ENCODE measurements around the gene GRIN2A. TPM values are rescaled to one million over a fixed set of nuclear protein-coding genes. Genes with fewer than 3 reads are reported as not detected.

Gene GRIN2A
- polyA plus RNA-seq, 1 donor from 2014 or later = 0.11 TPM

DNA sequence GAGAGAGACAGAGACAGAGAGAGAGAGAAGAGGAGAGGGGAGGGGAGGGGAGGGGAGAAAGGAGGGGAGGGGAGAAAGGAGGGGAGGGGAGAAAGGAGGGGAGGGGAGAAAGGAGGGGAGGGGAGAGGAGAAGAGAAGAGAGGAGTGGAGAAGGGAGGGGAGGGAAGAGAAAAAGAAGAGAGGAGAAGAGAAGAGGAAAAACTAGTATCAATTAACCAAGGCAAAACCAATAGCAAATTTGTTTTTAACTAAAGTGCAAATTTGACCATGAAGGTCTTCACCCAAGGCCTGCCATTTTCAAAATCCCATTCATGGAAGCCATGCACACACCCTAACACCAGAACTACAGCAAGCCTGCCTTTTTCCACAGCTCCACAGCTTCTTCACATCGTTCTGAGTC lies 16.6 kb downstream of the GRIN2A start:
- no peaks in the 10 kb centered on the region for H3K9me3 ChIP-seq (ENCODE audit: low read length)
- H3F3A ChIP-seq (ENCODE audit: insufficient read depth, low read length, poor library complexity, severe bottlenecking) = no peaks in the 10 kb centered on the region
- no peak overlapping the region for H3K9ac ChIP-seq (ENCODE audit: low read length)
- H3K9me2 ChIP-seq (ENCODE audit: insufficient read depth, low read length) = no peaks in the 10 kb centered on the region
- H3K27me3 ChIP-seq (ENCODE audit: insufficient read depth, low read depth, low read length) = no peaks in the 10 kb centered on the region
- no peak overlapping the region for H2AFZ ChIP-seq (ENCODE audit: low read depth, low read length)
- no peak overlapping the region for H3K27ac ChIP-seq (ENCODE audit: low read length)
- no peak overlapping the region for H3K4me3 ChIP-seq (ENCODE audit: low read length)
- no peaks in the 10 kb centered on the region for H3K79me2 ChIP-seq (replicated peaks; ENCODE audit: insufficient read depth, low read length)
- TF ChIP-seq POLR2AphosphoS5 (IDR thresholded peaks at IDR 0.05) (no peak), EZH2 (IDR thresholded peaks at IDR 0.05; ENCODE audit: borderline replicate concordance, insufficient read depth, low read length, poor library complexity, severe bottlenecking) (no peak)
- no peak overlapping the region for H3K4me2 ChIP-seq (ENCODE audit: low read length)
- H4K20me1 ChIP-seq (ENCODE audit: insufficient read depth) = no peaks in the 10 kb centered on the region
- H3K36me3 ChIP-seq (ENCODE audit: insufficient read depth, low read length) = no peaks in the 10 kb centered on the region

DNA sequence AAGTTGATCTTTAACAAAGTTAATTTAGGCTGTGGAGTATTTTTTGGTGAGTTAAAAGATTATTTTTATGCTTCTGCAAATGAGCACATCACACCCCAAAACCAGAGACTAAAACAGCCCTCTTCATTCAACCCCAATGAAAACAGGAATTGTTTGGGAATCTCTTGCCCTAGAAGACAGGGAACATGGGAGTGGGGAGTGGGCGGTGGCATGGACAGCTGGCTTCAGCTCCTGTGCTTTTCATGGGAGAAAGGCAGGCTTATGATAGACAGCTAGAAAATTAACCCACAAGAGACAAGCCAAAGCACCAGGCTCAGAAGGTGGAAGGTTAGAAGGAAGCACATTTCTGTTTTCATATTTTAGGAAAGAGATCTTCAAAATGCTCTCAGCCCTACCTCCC lies 19.2 kb downstream of the GRIN2A start:
- Histone ChIP-seq H3K9ac (ENCODE audit: low read length) (no peak overlapping the region), H3K4me3 (ENCODE audit: low read length) (no peak overlapping the region), H3K79me2 (replicated peaks; ENCODE audit: insufficient read depth, low read length) (no peaks in the 10 kb centered on the region), H3F3A (ENCODE audit: insufficient read depth, low read length, poor library complexity, severe bottlenecking) (no peaks in the 10 kb centered on the region), H3K9me3 (ENCODE audit: low read length) (no peaks in the 10 kb centered on the region), H3K27ac (ENCODE audit: low read length) (no peak overlapping the region), H3K27me3 (ENCODE audit: insufficient read depth, low read depth, low read length) (no peaks in the 10 kb centered on the region), H3K36me3 (ENCODE audit: insufficient read depth, low read length) (no peaks in the 10 kb centered on the region), H2AFZ (ENCODE audit: low read depth, low read length) (no peak overlapping the region), H3K4me2 (ENCODE audit: low read length) (no peak overlapping the region), H3K9me2 (ENCODE audit: insufficient read depth, low read length) (no peaks in the 10 kb centered on the region), H4K20me1 (ENCODE audit: insufficient read depth) (no peaks in the 10 kb centered on the region)
- TF ChIP-seq, protein P1, sequence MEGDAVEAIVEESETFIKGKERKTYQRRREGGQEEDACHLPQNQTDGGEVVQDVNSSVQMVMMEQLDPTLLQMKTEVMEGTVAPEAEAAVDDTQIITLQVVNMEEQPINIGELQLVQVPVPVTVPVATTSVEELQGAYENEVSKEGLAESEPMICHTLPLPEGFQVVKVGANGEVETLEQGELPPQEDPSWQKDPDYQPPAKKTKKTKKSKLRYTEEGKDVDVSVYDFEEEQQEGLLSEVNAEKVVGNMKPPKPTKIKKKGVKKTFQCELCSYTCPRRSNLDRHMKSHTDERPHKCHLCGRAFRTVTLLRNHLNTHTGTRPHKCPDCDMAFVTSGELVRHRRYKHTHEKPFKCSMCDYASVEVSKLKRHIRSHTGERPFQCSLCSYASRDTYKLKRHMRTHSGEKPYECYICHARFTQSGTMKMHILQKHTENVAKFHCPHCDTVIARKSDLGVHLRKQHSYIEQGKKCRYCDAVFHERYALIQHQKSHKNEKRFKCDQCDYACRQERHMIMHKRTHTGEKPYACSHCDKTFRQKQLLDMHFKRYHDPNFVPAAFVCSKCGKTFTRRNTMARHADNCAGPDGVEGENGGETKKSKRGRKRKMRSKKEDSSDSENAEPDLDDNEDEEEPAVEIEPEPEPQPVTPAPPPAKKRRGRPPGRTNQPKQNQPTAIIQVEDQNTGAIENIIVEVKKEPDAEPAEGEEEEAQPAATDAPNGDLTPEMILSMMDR (IDR thresholded peaks at IDR 0.05; ENCODE audit: poor library complexity, severe bottlenecking) = no peak
- TF ChIP-seq SMC3 (conservative IDR thresholded peaks at IDR 0.05; ENCODE audit: poor library complexity) = no peak
- TF ChIP-seq MXI1 (conservative IDR thresholded peaks at IDR 0.05; ENCODE audit: poor library complexity, severe bottlenecking) = no peak
- TF ChIP-seq TAF1 (IDR thresholded peaks at IDR 0.05; ENCODE audit: low read depth) = no peak
- TF ChIP-seq EZH2 (IDR thresholded peaks at IDR 0.05; ENCODE audit: borderline replicate concordance, insufficient read depth, low read length, poor library complexity, severe bottlenecking) = no peak
- TF ChIP-seq RAD21 (conservative IDR thresholded peaks at IDR 0.05) = no peak
- no peak for TF ChIP-seq EP300 (conservative IDR thresholded peaks at IDR 0.05; ENCODE audit: poor library complexity, severe bottlenecking)
- TF ChIP-seq, protein P2, sequence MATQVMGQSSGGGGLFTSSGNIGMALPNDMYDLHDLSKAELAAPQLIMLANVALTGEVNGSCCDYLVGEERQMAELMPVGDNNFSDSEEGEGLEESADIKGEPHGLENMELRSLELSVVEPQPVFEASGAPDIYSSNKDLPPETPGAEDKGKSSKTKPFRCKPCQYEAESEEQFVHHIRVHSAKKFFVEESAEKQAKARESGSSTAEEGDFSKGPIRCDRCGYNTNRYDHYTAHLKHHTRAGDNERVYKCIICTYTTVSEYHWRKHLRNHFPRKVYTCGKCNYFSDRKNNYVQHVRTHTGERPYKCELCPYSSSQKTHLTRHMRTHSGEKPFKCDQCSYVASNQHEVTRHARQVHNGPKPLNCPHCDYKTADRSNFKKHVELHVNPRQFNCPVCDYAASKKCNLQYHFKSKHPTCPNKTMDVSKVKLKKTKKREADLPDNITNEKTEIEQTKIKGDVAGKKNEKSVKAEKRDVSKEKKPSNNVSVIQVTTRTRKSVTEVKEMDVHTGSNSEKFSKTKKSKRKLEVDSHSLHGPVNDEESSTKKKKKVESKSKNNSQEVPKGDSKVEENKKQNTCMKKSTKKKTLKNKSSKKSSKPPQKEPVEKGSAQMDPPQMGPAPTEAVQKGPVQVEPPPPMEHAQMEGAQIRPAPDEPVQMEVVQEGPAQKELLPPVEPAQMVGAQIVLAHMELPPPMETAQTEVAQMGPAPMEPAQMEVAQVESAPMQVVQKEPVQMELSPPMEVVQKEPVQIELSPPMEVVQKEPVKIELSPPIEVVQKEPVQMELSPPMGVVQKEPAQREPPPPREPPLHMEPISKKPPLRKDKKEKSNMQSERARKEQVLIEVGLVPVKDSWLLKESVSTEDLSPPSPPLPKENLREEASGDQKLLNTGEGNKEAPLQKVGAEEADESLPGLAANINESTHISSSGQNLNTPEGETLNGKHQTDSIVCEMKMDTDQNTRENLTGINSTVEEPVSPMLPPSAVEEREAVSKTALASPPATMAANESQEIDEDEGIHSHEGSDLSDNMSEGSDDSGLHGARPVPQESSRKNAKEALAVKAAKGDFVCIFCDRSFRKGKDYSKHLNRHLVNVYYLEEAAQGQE (IDR thresholded peaks at IDR 0.05; ENCODE audit: borderline replicate concordance) = no peak
- no peak for TF ChIP-seq POLR2AphosphoS5 (IDR thresholded peaks at IDR 0.05)

DNA sequence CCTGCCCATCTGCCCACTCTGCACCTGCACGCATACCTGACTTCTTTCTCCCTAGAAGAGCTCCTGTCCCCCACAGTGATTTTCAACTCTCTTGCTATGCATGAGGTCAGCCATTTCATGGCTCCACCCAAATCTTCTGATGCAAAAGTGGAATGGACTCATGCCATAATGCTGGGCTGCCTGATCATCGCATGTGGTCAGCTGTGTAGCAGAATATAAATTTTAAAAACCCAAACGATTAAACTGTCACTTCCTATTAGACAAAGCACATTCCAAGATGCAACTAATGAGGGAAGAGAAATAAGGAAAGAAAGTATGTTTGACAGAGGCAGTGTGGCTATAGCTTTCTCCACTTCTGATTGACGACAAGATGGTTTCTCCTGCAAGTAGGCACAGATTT lies 26.1 kb downstream of the GRIN2A start:
- Histone ChIP-seq H3F3A (ENCODE audit: insufficient read depth, low read length, poor library complexity, severe bottlenecking) (no peaks in the 10 kb centered on the region), H3K4me2 (ENCODE audit: low read length) (no peak overlapping the region)

More for the DNA sequence above, 26.1 kb downstream of the GRIN2A start:
- Histone ChIP-seq H3K27ac (ENCODE audit: low read length) (no peak overlapping the region), H4K20me1 (ENCODE audit: insufficient read depth) (no peaks in the 10 kb centered on the region), H3K36me3 (ENCODE audit: insufficient read depth, low read length) (no peaks in the 10 kb centered on the region), H3K9ac (ENCODE audit: low read length) (no peak overlapping the region), H3K4me3 (ENCODE audit: low read length) (no peak overlapping the region), H3K79me2 (replicated peaks; ENCODE audit: insufficient read depth, low read length) (no peaks in the 10 kb centered on the region), H2AFZ (ENCODE audit: low read depth, low read length) (no peak overlapping the region), H3K9me2 (ENCODE audit: insufficient read depth, low read length) (no peaks in the 10 kb centered on the region), H3K9me3 (ENCODE audit: low read length) (no peaks in the 10 kb centered on the region), H3K27me3 (ENCODE audit: insufficient read depth, low read depth, low read length) (no peaks in the 10 kb centered on the region)
- TF ChIP-seq RAD21 (conservative IDR thresholded peaks at IDR 0.05) (no peak), SMC3 (conservative IDR thresholded peaks at IDR 0.05; ENCODE audit: poor library complexity) (no peak), POLR2AphosphoS5 (IDR thresholded peaks at IDR 0.05) (no peak)
- TF ChIP-seq, protein P2 (IDR thresholded peaks at IDR 0.05; ENCODE audit: borderline replicate concordance) = no peak
